ENCODE results near the gene TOMM34.

GRCh38 chr20:44916586-44916985 lies 43.6 kb downstream of the TOMM34 start:
- no peak for TF ChIP-seq SUZ12 (IDR thresholded peaks at IDR 0.05; ENCODE audit: extremely low read depth, insufficient read depth, insufficient read length)
- TF ChIP-seq ZNF274 (IDR thresholded peaks at IDR 0.05; ENCODE audit: low read depth, low read length) = no peak
- TF ChIP-seq YY1 (IDR thresholded peaks at IDR 0.05; ENCODE audit: insufficient read depth, insufficient read length) = no peak

Measured in NT2/D1 (cell line).